Measurements from ENCODE around the gene KCNK3. TPM values are rescaled to one million over a fixed set of nuclear protein-coding genes. Genes with fewer than 3 reads are reported as not detected.

KCNK3 gene
- total and polyA plus RNA-seq, 2 of the 13 experiments (the other 11 are each of a cell fraction or from before 2014, with no cell fraction given): not detected

DNA sequence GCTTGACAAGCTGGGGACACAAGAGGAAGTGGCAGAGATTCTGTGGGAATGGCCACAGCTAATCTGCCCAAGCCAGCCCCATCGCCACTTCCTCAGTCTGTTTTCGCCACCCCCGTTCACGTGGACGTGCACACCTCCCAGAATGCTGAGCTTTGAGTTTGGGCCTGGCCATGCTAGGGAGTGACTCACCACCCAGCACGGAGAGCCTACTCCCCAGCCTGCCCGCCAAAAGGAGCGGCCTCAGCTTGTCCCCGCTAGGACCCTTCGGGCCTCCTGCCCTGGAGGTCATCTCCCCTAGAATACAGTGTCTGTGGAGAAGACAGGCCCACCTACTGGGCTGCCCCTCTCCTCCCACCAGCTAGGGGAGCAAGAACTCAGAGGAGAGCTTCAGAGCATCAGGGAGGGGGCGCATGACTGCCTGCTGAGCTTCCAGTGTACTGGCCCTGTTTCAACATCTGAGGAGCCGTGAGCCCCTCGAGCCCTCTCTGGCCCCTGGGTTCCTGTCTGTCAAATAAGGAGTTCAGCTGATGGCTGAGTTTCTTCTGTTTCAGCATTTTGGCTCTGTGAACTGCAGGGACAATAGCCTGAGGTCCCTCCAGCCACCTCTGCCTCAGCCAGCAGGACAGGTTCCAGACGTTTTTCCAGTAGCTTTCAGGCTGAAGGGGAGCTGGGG is 76.7 kb downstream of the KCNK3 start (continued):
- TF ChIP-seq CBX2 (IDR thresholded peaks at IDR 0.05; ENCODE audit: low read depth, low read length) (no peak), CBX2 (CRISPR knock-in tag; IDR thresholded peaks at IDR 0.05; ENCODE audit: low read depth) (no peak), ZBTB38 (CRISPR knock-in tag; IDR thresholded peaks at IDR 0.05) (0 out of 2 replicates have a peak, but pooled peaks have one; percentile 56), FOSL2 (CRISPR knock-in tag; IDR thresholded peaks at IDR 0.05) (peak; percentile 63), GATA4 (IDR thresholded peaks at IDR 0.05; ENCODE audit: borderline replicate concordance, low read depth) (no peak), ZNF501 (CRISPR knock-in tag; IDR thresholded peaks at IDR 0.05) (no peak), SMAD9 (CRISPR knock-in tag; IDR thresholded peaks at IDR 0.05) (no peak), JARID2 (CRISPR knock-in tag; IDR thresholded peaks at IDR 0.05; ENCODE audit: insufficient replicate concordance) (no peak), ZNF564 (CRISPR knock-in tag; IDR thresholded peaks at IDR 0.05) (no peak), ZBTB37 (CRISPR knock-in tag; IDR thresholded peaks at IDR 0.05) (no peak), ZNF710 (CRISPR knock-in tag; IDR thresholded peaks at IDR 0.05; ENCODE audit: borderline replicate concordance) (no peak), ZC3H13 (CRISPR knock-in tag; IDR thresholded peaks at IDR 0.05) (no peak), USF2 (IDR thresholded peaks at IDR 0.05; ENCODE audit: low read depth, low read length) (no peak), USF2 (CRISPR knock-in tag; IDR thresholded peaks at IDR 0.05; ENCODE audit: borderline replicate concordance) (no peak)
- TF ChIP-seq, protein P1, sequence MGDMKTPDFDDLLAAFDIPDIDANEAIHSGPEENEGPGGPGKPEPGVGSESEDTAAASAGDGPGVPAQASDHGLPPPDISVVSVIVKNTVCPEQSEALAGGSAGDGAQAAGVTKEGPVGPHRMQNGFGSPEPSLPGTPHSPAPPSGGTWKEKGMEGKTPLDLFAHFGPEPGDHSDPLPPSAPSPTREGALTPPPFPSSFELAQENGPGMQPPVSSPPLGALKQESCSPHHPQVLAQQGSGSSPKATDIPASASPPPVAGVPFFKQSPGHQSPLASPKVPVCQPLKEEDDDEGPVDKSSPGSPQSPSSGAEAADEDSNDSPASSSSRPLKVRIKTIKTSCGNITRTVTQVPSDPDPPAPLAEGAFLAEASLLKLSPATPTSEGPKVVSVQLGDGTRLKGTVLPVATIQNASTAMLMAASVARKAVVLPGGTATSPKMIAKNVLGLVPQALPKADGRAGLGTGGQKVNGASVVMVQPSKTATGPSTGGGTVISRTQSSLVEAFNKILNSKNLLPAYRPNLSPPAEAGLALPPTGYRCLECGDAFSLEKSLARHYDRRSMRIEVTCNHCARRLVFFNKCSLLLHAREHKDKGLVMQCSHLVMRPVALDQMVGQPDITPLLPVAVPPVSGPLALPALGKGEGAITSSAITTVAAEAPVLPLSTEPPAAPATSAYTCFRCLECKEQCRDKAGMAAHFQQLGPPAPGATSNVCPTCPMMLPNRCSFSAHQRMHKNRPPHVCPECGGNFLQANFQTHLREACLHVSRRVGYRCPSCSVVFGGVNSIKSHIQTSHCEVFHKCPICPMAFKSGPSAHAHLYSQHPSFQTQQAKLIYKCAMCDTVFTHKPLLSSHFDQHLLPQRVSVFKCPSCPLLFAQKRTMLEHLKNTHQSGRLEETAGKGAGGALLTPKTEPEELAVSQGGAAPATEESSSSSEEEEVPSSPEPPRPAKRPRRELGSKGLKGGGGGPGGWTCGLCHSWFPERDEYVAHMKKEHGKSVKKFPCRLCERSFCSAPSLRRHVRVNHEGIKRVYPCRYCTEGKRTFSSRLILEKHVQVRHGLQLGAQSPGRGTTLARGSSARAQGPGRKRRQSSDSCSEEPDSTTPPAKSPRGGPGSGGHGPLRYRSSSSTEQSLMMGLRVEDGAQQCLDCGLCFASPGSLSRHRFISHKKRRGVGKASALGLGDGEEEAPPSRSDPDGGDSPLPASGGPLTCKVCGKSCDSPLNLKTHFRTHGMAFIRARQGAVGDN (CRISPR knock-in tag; IDR thresholded peaks at IDR 0.05): peak; percentile 15; the same call in 1 of the 2 replicates
- TF ChIP-seq, protein P2, sequence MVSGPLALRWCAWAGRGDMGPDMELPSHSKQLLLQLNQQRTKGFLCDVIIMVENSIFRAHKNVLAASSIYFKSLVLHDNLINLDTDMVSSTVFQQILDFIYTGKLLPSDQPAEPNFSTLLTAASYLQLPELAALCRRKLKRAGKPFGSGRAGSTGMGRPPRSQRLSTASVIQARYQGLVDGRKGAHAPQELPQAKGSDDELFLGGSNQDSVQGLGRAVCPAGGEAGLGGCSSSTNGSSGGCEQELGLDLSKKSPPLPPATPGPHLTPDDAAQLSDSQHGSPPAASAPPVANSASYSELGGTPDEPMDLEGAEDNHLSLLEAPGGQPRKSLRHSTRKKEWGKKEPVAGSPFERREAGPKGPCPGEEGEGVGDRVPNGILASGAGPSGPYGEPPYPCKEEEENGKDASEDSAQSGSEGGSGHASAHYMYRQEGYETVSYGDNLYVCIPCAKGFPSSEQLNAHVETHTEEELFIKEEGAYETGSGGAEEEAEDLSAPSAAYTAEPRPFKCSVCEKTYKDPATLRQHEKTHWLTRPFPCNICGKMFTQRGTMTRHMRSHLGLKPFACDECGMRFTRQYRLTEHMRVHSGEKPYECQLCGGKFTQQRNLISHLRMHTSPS (CRISPR knock-in tag; IDR thresholded peaks at IDR 0.05; ENCODE audit: low read depth): no peak

Measured in HepG2 (cell line).